A549 treated with Hydrocortisone at 1 μM for 4 hours (cell line): ENCODE data around the gene CRAT. TPM values are rescaled to one million over a fixed set of nuclear protein-coding genes. Genes with fewer than 3 reads are reported as not detected.

Experiments
- total RNA-seq: library from RNA; stranded (reverse); fragments of 200-300 nt; extraction: Qiagen RNA extraction; gene quantifications from 5 replicates; pipeline ENCODE4 v1.2.3, GENCODE V29; 2022

The CRAT gene
- 25.6 to 30.5 TPM (median 29.4 TPM) in 5 replicates for total RNA-seq

GRCh38 chr9:129110740-129111527 is at the start of gene CRAT, which contains the start of gene PTPA:
TSS of gene CRAT (minus strand) at chr9:129110793. CDS start at chr9:129110509, 284 bp downstream.
TSS of gene PTPA (plus strand) at chr9:129111415. CDS start at chr9:129111601, 186 bp downstream.

GRCh38 chr9:129080601-129081387 is 29.8 kb downstream of the CRAT start, which contains the start of gene DOLPP1:
TSS of gene DOLPP1 (plus strand) at chr9:129081111. CDS start at chr9:129081132, 21 bp downstream.

Other genes with a start within 250 kb of the CRAT start
- gene KYAT1, start 228.8 kb downstream of the CRAT start, total RNA-seq, result 10.0 to 13.9 TPM (median 13.5 TPM) in 5 replicates
- 114 to 133 TPM (median 130 TPM) in 5 replicates for gene LRRC8A, start 228.7 kb downstream of the CRAT start, total RNA-seq
- 0.22 to 0.27 TPM (median 0.24 TPM) in 4 of 5 replicates, not detected in the other for gene PHYHD1, start 189.8 kb downstream of the CRAT start, total RNA-seq
- gene DOLK, start 163.2 kb downstream of the CRAT start, total RNA-seq, result 38.2 to 39.9 TPM (median 39.7 TPM) in 5 replicates
- 38.4 to 46.2 TPM (median 40.7 TPM) in 5 replicates for gene NUP188, start 163.1 kb downstream of the CRAT start, total RNA-seq
- gene SH3GLB2, start 82.5 kb downstream of the CRAT start, total RNA-seq, result 38.6 to 51.7 TPM (median 47.6 TPM) in 5 replicates
- gene MIGA2, start 74.2 kb downstream of the CRAT start, total RNA-seq, result 12.9 to 17.6 TPM (median 15.6 TPM) in 5 replicates
- 18.1 to 20.7 TPM (median 19.7 TPM) in 5 replicates for gene DOLPP1, start 29.7 kb downstream of the CRAT start, total RNA-seq
- gene PTPA, start 622 bp upstream of the CRAT start, total RNA-seq, result 120 to 138 TPM (median 130 TPM) in 5 replicates
- 20.0 to 42.8 TPM (median 41.0 TPM) in 5 replicates for gene IER5L, start 67.5 kb upstream of the CRAT start, total RNA-seq